DND-41 (cell line): ENCODE data around the gene TMEM245.
"Not testable (repeated sequence)": the region's sequence is repeated elsewhere in the genome, so short reads cannot be mapped to it uniquely, and the experiment has no call there.

Experiments
- ATAC-seq: fragments of 200-7000 bp; cut with Tn5 transposase; 3 replicates; pipeline ENCODE4 v1.9.1; 2021; ENCODE audit warnings: low read depth; ENCODE audit not compliant: insufficient read depth
- DNase-seq: peaks from one replicate; pipeline ENCODE4 v3.0.0-alpha.2; 2020
- H2AFZ ChIP-seq: 2 replicates; pipeline ENCODE4 v1.6.0; 2012; ENCODE audit warnings: low read depth, low read length
- H3K27ac ChIP-seq: 2 replicates; pipeline ENCODE4 v1.5.1; 2012; ENCODE audit warnings: low read length, inconsistent platforms
- H3K27me3 ChIP-seq: fragments of 200-600 bp; sonication (generic); 2 replicates; pipeline ENCODE4 v1.6.0; 2012; ENCODE audit warnings: low read length, mild to moderate bottlenecking, inconsistent platforms; ENCODE audit not compliant: insufficient read depth, poor library complexity
- H3K36me3 ChIP-seq: 2 replicates; pipeline ENCODE4 v1.5.1; 2012; ENCODE audit warnings: low read length, inconsistent platforms; ENCODE audit not compliant: insufficient read depth
- H3K4me1 ChIP-seq: 2 replicates; pipeline ENCODE4 v1.5.1; 2012; ENCODE audit warnings: mild to moderate bottlenecking, low read length; ENCODE audit not compliant: insufficient read depth
- H3K4me2 ChIP-seq: 2 replicates; pipeline ENCODE4 v1.6.0; 2012; ENCODE audit warnings: mild to moderate bottlenecking, moderate library complexity, low read length, inconsistent platforms; ENCODE audit not compliant: insufficient read depth
- H3K4me3 ChIP-seq, 2 experiments: fragments of 200-600 bp in 1 of 2; shearing (Covaris generic) in 1 of 2; 2 replicates each; pipeline ENCODE4 v1.5.1; 2012 to 2016; ENCODE audit warnings: inconsistent platforms in 2 of 2, low read length in 2 of 2, mild to moderate bottlenecking in 2 of 2, low read depth in 1 of 2, moderate library complexity in 1 of 2
- H3K79me2 ChIP-seq: 2 replicates; pipeline ENCODE4 v1.6.0; 2012; ENCODE audit warnings: low read length, inconsistent platforms; ENCODE audit not compliant: insufficient read depth
- H3K9ac ChIP-seq: 2 replicates; pipeline ENCODE4 v1.6.0; 2012; ENCODE audit warnings: low read depth, mild to moderate bottlenecking, inconsistent platforms, low read length, moderate library complexity
- H3K9me3 ChIP-seq: 2 replicates; pipeline ENCODE4 v1.5.1; 2012; ENCODE audit warnings: low read length, moderate library complexity, mild to moderate bottlenecking, inconsistent platforms; ENCODE audit not compliant: insufficient read depth, severe bottlenecking
- H4K20me1 ChIP-seq: 2 replicates; pipeline ENCODE4 v1.6.0; 2012; ENCODE audit warnings: low read length; ENCODE audit not compliant: insufficient read depth
- CTCF ChIP-seq: IDR thresholded peaks from 2 replicates; pipeline ENCODE4 v1.5.1; 2012; ENCODE audit warnings: borderline replicate concordance, low read length, moderate library complexity, mild to moderate bottlenecking; ENCODE audit not compliant: poor library complexity, severe bottlenecking; ENCODE audit errors: extremely low read depth
- EZH2 ChIP-seq: IDR thresholded peaks from 3 replicates; pipeline ENCODE4 v1.6.1; 2012; ENCODE audit warnings: borderline replicate concordance, low read depth, mild to moderate bottlenecking, moderate library complexity, low read length, inconsistent platforms; ENCODE audit not compliant: severe bottlenecking

The TMEM245 gene

GRCh38 chr9:109133533-109133932 is 13.8 kb upstream of the TMEM245 start:
- TF ChIP-seq CTCF (no peak), EZH2 (no peak)
- Histone ChIP-seq H3K9me3 (no peaks in the 10 kb centered on the region), H3K27ac (no peak overlapping the region), H3K4me3 (no peak overlapping the region), H3K27me3 (no peaks in the 10 kb centered on the region), H2AFZ (no peak overlapping the region), H3K9ac (no peak overlapping the region), H3K4me1 (0 out of 2 replicates have a peak, but pooled peaks cover 3% of the 10 kb centered on the region), H3K4me2 (no peak overlapping the region), H3K79me2 (no peaks in the 10 kb centered on the region), H4K20me1 (no peaks in the 10 kb centered on the region), H3K36me3 (no peaks in the 10 kb centered on the region)
- no peak for DNase-seq
- no peak for ATAC-seq

- TF ChIP-seq EZH2 (no peak), CTCF (no peak)
- no peak for DNase-seq
- H3K4me1 ChIP-seq: 0 out of 2 replicates have a peak, but pooled peaks cover 3% of the 10 kb centered on the region
- no peaks in the 10 kb centered on the region for H3K27me3 ChIP-seq
- H2AFZ ChIP-seq: no peak overlapping the region
- no peak overlapping the region for H3K4me3 ChIP-seq
- no peaks in the 10 kb centered on the region for H3K79me2 ChIP-seq
- H3K9ac ChIP-seq: no peak overlapping the region
- H3K36me3 ChIP-seq: no peaks in the 10 kb centered on the region
- H4K20me1 ChIP-seq: no peaks in the 10 kb centered on the region
- no peak overlapping the region for H3K27ac ChIP-seq
- no peaks in the 10 kb centered on the region for H3K9me3 ChIP-seq
- no peak overlapping the region for H3K4me2 ChIP-seq
- ATAC-seq: no peak
Measured at GRCh38 chr9:109132567-109133021, 12.8 kb upstream of the TMEM245 start.

GRCh38 chr9:109129470-109130197 is 9.9 kb upstream of the TMEM245 start:
- Histone ChIP-seq H3K9me3 (no peaks in the 10 kb centered on the region), H3K79me2 (no peaks in the 10 kb centered on the region), H4K20me1 (no peaks in the 10 kb centered on the region), H3K4me2 (no peak overlapping the region), H2AFZ (no peak overlapping the region), H3K27ac (no peak overlapping the region), H3K9ac (no peak overlapping the region), H3K27me3 (no peaks in the 10 kb centered on the region), H3K4me1 (0 out of 2 replicates have a peak, but pooled peaks cover 3% of the 10 kb centered on the region), H3K36me3 (no peaks in the 10 kb centered on the region), H3K4me3 (no peak overlapping the region)
- TF ChIP-seq EZH2: no peak
- no peak for TF ChIP-seq CTCF
- DNase-seq (no peak), ATAC-seq (no peak)

GRCh38 chr9:109126671-109127070 is 6.9 kb upstream of the TMEM245 start:
- not testable (repeated sequence) for ATAC-seq, H3K9ac ChIP-seq
- peaks cover 19% of the 10 kb centered on the region for H3K4me1 ChIP-seq

More at GRCh38 chr9:109126671-109127070, 6.9 kb upstream of the TMEM245 start:
- H4K20me1 ChIP-seq, H3K4me3 ChIP-seq, H3K36me3 ChIP-seq, H3K27me3 ChIP-seq, H2AFZ ChIP-seq, DNase-seq, H3K9me3 ChIP-seq, H3K27ac ChIP-seq, H3K79me2 ChIP-seq, H3K4me2 ChIP-seq: not testable (repeated sequence)
